Iris pigment epithelial cell (primary cell): Measurements from ENCODE around the gene SSB.
A peak's percentile ranks its signal among the peaks of the same experiment; 100 is the strongest.
"Not testable (repeated sequence)": the region's sequence is repeated elsewhere in the genome, so short reads cannot be mapped to it uniquely, and the experiment has no call there.

ENCODE experiments used
- DNase-seq: peaks from one replicate; pipeline ENCODE4 v3.0.0-alpha.2; 2011; ENCODE audit warnings: low read depth

SSB gene

DNA sequence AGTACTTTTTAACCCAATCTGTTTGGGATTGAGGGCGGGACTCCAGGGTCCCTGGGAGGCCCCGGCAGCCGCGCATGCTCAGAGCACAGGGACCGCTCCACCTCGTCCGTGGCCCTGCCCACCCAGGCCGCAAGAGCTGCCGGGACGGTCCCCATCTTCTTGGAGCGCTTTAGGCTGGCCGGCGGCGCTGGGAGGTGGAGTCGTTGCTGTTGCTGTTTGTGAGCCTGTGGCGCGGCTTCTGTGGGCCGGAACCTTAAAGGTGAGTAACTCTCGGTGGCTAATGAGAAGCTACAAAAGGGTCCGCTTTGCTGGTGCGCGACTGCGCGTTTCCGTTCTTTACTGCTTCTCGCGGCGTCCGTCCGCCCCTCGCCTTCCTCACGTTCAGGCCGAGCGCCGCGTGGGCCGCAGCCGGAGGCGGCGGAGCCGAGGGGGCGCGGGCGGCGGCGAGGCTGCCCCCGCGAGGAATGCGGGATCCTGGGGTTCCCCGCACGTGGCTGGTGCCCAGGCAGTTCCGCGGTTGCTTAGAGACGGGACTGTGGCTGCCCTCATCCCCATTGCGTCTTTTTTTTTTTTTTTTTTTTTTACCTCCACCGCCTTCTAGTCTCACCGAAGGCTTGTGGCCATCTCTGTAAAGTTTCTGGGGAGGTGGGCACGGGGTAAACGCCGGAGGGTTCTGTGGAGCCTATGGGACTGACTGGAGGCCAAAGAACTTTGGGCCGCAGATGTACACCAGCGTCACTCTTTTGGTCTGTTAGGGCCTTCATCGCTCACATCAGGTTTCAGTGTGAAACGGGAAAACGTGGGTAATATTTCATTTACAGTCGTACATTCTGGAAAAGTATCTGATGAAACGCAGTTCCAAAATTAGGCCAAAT, at the start of gene SSB:
Gene SSB (plus strand): TSS at position 154 of the 875 bp plus-strand sequence. CDS start 2,090 bp downstream, outside the sequence.
- DNase-seq, result peak; percentile 93

DNA sequence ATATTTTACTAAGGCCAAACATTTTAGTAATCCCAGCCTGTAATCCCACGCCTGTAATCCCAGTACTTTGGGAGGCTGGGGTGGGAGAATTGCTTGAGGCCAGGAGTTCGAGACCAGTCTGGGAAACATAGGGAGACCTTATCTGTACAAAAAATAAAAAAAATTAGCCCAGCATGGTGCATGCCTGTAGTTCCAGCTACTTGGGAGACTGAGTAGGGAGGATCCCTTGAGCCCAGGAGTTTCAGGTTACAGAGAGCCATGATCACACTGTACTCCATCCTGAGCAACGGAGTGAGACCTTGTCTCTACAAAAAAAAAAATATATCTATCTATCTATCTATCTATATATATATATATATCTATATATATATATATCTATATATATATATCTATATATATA, 45.9 kb upstream of the SSB start:
- DNase-seq, result no peak

DNA sequence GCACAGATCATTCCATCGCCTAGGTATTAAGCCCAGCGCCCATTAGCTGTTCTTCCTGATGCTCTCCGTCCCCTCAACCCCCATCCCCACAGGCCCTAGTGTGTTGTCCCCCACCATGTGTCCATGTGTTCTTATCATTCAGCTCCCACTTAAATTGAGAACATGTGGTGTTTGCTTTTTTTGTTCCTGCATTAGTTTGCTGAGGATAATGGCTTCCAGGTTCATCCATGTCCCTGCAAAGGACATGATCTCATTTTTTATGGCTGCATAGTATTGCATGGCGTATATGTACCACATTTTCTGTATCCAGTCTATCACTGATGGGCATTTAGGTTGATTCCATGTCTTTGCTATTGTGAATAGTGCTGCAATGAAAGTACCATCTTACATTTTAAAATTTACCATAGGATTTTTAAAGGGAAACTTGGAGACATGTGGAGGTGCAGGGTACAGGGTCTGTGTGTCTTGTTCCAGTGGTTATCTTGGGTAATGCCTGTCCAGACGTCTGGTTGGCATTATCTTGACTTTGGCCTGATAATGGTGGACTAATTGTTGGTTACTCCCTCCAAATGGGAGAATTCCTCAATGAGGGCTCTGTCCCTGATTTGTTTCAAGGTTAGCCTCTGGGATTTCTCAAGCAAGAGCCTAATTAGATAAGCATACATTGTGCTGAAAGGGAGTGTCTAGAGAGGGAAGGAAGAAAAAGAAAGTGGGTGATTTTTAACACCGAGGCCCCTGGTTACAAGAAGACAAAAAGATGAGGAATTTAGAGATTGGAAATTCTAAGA, 43.4 kb upstream of the SSB start:
- no peak for DNase-seq

DNA sequence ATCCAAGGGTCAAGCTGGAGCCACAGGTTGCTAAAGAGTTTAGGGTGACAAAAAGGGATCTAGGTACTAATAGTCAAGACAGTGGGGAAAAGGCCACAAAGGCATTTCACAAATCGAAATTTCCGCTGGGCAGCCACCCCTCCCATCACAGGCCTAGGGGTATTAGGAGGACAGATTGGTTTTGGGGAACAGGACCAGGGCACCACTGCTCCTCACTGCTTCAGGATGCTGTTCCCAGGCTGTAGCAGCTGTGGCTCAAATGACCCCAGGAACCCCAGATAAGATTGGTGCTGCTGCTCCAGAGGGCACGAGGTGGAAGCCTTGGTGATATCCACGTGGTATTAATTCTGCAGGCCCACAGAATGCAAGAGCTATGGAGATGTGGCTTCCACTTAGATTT, 42.3 kb upstream of the SSB start:
- no peak for DNase-seq

DNA sequence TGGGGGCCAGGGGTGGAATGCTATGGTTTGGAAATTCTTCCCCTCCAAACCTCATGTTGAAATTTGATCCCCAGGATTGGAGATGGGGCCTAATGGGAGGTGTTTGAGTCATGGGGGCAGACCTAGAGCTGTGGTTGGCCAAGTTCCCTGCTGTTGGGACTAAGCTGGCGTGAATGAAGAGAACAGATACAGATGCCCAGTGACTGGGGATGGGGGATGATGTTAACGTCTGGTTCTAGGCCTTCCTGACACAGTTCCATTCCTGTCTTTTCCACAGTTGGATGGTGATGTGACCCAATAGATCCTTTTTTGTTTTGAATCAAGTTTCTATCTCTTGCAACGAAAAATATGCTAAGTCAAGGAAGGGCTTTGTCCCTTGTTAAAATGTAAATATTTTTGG, 41.3 kb upstream of the SSB start:
- DNase-seq, result no peak

DNA sequence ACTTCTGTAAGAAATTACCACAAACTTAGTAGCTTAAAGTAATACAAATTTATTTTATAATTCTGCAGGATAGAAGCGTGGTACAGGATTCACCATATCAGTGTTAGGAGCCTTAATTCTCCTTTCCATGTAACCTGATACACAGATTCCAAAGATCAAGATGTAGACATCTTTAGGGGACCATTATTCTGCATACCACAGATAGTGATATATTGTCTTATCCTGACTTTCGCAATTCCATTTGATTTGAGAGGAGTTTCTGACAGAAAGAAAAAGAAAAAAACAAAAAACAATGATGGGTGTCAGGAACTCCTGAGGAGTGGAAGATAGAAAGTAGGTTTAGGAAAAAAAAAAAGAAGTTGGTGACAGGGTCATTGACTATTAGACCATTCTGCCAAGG, 40.9 kb upstream of the SSB start:
- DNase-seq, result no peak

DNA sequence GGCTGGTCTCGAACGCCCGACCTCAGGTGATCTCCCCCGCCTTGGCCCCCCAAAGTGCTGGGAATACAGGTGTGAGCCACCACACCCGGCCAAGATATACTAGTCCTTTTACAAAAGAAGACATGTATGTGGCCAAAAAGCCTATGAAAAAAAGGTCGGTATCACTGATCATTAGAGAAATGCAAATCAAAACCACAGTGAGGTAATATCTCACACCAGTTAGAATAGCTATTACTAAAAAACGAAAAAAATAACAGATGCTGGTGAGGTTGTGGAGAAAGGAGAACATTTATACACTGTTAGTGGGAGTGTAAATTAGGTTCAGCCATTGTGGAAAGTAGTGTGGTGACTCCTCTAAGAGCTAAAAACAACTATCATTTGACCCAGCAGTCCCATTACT, 38.7 kb upstream of the SSB start:
- no peak for DNase-seq

DNA sequence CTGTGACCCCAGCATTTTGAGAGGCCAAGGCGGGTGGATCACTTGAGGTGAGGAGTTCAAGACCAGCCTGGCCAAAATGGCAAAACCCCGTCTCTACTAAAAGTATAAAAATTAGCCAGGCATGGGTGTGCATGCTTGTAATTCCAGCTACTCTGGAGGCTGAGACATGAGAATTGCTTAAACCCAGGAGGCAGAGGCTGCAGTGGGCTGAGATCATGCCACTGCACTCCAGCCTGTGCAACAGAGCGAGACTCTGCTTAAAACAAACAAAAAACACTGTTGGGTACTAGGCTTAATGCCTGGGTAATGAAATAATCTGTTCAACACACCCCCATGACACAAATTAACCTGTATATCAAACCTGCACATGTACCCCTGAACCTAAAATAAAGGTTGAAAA, 37.9 kb upstream of the SSB start:
- DNase-seq, result not testable (repeated sequence)

DNA sequence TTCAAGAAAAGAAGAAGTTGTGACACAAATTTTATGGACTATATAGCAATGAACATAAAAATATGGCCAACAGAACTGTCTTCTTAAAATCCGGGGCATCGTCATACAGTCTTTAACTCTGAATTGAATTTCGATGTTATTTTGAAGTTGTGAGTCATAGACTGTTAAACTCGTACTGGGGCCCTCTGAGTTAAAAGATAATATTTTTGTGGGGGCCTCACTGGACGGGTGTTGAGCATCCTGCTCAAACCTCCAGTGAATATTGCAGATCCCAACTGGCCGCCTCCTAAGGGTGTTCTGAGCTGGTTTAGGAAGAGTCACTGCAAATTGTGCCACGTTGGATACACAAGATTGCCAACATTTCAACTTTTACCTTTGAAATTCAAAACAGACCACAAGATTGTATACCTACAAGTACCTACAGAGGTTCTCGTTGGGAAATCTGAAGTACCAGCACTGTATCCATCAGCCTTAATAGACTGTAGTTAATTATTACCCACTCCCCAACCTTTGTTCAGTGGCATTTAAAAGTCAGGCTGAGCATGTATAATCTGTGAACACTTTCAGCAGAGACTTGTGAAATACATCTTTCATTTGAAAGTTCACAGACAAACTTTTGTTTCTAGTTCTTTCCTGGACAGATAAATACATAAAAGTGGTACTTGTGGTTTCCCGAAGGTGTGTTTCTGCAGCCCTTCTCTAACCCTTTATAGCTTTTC, 37.3 kb upstream of the SSB start:
- no peak for DNase-seq

DNA sequence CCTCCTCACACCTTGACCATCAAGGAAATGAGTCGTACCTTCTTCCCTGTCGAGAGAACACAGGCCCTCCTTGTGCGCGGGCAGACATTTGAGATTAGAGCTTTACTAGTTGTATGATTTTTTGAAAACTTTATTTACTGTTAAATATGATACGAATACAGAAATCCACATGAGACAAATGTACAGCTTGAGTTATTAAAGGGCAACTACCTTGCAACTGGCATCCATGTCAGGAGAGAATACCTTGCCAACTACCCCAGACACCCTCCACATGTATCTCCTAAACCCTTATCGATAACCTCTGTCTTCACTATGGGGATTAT, 36.7 kb upstream of the SSB start:
- no peak for DNase-seq

DNA sequence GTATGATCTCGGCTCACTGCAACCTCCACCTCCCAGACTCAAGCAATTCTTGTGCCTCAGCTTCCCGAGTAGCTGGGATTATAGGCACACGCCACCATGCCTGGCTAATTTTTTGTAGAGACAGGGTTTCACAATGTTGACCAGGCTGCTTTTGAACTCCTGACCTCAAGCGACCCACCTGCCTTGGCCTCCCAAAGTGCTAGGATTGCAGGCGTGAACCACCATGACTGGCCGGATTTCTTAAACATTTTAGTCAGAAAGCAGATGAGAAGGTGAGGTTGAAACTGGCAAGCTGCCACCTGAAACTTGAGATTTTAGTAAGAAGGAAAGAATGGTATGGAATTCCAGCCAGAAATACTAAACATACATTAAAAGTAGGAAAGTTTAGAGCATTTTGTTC, 33.1 kb upstream of the SSB start:
- DNase-seq, result peak; percentile 75

DNA sequence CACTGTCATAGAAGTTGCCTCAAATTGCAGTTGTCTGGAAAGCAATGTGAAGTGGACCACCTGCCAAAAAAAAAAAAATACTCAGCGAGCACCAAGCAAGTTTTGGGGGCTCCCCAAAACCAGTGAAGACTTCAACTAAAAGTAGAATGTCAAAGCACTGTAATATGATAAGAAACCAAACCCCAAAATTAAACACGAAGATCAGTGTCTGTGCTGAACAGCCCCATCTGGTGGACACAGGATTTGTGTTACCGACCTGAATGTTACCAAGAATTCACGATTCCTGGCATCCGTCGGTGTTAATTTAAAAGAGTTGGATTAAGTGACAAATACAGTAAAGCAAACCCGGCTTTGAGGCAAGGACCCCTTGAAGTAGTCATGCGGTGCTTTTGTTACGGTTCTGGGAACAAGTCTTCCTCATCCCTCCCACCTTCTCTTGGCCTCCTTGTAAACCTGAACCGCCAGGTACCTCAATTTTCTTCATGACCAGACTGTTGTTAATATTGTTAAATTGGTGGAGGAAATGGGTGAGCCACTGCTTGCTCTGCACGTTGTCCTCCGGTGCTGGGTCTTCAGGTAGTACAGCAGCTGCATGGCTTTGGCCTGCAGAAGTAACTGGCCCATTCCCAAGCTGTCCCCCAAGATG, 31.3 kb upstream of the SSB start:
- DNase-seq, result peak; percentile 65

DNA sequence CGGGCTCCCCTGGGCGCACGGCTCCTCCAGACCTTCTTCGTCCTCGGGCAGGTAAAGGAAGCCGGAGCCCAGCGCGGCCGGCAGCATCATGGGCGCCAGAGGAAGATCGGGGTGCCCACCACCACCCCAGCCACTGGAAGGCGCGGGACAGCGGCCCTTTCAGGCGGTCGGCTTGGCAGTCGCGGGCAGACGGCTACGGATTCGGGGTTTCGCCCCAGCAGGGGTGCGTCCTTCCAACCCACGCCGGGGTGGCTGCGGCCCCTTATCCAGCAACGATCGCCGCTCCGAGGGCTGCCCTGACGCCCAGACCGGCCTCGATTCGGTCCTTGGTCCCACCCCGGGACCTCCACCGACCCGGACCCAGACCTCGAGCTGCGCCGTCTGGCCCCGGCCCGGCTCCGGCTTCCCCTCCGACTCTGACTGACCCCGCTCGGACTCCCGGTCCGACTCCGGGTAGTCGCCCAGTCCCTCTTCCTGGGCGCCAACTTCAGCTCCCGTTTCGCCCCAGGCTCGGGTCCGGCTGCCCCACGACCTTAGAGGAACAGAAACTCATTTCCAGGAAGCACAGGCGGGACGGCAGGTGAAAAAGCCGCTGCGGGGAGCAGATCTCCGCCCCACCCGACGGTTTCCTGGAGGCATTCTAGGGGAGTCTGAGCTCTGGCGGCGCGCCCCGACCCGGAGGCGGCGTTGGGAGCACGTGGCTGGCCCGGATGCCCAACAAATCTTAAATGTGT, 30.2 kb upstream of the SSB start:
- DNase-seq, result no peak

DNA sequence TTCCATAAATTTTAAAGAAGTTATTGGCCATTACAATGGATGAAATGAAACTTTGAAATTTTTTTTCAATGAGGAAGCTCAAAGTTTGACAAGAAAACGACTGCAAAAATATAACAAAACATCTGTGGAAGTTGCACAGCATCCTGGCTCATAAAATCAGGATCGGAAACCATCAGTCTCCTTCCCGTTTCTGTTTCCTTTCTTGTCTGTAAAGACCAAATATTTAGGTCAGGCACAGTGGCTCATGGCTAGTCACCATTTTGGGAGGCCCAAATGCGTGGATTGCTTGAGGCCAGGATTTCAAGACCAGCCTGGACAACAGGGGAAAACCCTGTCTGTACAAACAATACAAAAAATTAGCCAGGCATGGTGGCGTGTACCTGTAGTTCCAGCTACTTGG, 27.6 kb upstream of the SSB start:
- DNase-seq, result no peak

DNA sequence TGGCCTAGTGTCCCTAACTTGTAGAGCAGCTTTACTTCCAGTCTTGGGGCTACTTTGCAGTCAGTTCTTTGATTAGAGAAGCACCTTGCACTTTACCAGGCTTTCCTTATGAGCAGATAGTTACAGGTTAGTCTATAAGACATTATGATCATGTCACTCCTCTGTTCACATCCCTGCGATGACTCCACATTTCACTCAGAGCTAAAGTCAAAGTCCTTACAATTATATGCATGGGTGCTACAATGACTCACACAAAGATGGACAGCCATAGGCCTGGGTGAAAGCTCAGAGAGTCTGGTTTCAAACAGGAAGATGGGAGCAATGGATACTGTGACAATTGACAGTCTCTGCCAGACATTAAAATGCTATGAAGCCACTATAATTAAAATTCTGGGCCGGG, 27.1 kb upstream of the SSB start:
- no peak for DNase-seq

DNA sequence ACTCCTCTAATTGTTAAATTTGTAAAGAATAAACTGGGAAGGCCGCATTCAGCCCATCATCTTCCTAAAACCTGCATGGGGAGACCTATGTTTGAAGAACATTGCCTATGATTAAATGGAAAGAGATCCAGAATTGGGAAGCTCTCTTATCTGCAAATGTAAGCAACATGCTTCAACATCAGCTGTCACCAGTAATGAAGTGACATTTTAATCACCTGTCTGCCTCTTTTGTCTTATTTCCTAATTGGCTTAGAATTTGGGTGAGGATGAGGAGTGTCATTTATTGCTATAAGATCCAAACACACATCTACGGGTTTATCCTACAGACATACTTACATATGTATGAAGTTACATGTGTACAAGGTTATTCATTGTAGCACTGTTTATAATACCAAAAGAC, 26.0 kb upstream of the SSB start:
- DNase-seq, result no peak

DNA sequence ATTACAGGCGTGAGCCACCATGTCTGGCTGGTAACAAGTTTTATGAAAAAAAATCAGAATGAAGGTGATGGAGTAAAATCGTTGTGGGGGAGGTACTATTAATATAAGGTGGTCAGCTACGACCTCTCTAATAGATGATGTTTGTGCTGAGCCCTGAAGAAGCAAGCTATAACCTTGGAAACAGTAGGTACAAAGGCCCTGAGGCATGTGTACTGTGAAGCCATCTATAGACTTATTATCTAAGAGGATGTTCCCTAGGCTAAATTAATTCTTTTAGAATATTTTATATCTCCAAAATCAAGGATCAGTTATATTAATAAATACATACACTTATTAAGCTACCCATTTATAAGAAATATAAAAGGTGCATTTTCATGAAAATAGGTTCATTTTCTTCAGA, 23.3 kb upstream of the SSB start:
- no peak for DNase-seq

DNA sequence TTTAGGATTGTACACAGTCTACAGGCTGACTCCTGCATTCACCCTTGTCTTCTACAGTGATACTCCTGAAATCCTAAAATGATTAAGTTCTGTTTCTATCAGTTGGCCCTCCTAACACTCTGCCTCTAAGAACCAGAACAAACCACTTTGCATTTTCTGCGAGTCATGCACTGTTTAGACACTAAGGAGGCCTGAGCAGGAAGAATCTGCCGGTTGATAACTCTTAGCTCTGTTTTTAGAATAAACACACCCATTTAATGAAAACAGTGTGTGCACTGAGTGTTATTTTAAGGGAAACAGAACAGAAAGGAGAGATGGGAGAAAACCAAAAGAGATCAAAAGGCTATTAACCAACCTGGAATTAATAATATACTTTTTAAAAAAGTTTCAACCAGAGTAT, 22.9 kb upstream of the SSB start:
- peak; percentile 37 for DNase-seq

DNA sequence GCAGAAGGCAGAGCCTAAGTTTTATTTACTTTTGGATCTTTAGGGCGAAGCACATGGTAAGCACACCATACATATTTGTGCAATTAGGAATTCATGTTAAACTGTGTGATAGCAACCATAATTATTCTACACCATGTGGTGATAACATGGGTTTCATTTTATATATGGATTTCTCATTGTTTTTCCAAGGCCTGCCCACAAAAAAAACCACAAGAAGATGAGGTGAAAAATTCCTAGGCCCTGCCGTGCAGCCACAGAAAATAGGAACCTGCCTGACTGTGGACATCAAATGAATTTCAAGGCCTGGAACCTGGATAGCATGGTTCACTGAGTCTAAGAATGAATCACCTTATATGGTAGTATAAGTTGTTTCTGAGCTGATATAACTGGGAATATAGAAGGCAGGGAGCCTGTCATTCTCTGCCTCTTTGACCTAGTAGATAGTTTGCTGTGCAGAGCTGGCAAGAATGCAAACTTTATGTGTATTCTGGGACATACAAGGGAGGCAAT, 22.4 kb upstream of the SSB start:
- DNase-seq, result no peak

DNA sequence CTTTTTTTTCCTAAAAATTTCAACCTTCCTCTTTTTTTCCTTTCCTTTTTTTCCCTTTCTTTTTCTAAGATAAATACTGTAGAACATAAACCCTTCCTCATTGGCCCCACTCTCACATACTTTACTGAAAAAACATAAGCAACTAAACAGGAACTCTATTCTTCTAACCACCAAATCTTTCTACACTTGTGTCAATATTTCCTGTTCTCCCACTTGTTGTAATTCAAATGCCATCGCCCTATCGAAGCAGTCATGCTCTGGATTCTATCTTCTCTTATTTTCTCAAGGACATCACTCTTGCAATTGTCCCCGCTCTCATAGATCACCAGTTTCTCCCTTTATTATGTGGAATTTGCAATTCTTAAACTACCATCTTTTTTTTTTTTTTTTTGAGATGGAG, 20.2 kb upstream of the SSB start:
- no peak for DNase-seq

DNA sequence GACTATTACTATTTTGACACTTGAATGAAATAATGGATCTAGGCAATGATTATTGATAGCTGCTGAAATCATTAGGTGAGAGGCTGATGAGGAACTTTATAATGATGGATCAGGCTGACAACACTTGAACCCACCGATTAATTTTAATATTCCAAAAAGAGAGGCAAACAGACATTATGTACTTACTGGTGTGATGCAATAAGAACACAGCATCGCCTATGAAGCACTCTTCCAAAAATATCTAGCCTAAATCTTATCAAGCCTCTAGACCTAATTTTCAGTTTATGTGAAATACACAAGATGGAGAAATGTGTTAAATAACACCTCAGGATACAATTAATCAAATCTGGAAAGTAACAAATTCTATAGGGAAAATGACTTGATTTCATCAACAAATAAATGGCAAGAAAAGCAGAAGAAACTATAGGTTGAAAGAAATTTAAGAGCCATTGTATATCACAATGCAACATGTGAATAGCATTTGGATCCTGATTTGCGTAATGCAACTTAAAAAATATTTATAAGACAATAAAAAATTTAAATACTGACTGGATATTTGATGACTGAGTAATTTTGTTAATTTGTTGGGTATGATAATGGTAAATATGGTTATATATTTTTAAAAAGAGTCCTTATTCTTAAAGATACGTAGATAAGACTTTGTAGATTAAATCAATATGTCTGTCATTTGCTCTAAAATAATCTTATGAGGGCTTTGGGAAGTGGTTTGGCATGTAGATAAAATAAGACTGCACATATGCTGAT, 17.2 kb upstream of the SSB start:
- DNase-seq, result no peak
